HTERT RPE-1 (cell line): ENCODE results near the gene ZNF66.
"Not testable (repeated sequence)": the region's sequence is repeated elsewhere in the genome, so short reads cannot be mapped to it uniquely, and the experiment has no call there.

Source experiments
- in situ Hi-C: fragments of 300-500 bp; cut with MboI; formaldehyde crosslinking; loops from 4 replicates; pipeline ENCODE4 v1.14.3; 2020; ENCODE audit warnings: low sequenced_read_pairs

The ZNF66 gene

DNA sequence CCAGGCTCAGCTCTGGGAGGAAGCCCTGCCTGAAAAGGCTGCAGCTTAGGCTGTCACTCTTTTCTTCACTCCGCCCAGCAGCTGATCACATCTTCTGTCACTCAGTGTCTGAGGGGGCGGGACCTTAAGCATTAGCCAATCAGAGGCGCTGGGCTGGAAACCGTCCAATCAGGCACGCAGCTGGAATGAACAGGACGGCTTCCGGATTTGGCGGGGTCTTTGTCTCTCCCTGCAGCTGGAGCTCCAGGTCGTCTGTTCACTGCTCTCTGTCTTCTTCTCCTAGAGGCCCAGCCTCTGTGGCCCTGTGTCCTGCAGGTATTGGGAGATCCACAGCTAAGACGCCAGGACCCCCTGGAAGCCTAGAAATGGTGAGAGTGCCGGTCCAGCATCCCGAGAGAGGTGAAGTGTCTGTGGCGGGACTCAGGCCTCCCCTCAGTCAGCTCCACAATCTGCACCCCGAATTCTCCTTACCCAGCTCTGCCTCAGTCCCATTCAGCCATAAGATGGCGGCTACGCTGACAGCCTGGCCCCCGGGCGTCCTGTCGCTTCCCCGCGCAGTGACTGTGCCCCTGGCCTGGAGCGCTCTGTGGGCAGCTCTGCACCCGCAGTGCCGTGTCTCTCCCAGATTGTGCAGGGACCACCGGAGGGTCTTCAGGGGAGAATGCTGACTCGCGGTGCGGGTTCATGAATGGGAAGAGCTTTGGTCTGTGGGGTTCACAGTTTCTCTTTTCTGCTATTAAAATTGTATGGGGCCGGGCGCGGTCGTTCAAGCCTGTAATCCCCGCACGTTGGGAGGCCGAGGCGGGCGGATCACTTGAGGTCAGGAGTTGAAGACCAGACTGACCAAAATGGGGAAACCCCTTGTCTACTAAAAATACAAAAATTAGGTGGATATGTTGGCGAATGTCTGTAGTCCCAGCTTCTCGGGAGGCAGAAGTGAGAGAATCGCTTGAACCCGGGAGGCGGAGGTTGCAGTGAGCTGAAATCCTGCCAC, at the start of gene ZNF66:
Gene ZNF66, plus strand, starts transcription at position 222 of the 994 bp plus-strand sequence. Its CDS starts 144 bp downstream, at position 366.
- in situ Hi-C loops: no loop called here

DNA sequence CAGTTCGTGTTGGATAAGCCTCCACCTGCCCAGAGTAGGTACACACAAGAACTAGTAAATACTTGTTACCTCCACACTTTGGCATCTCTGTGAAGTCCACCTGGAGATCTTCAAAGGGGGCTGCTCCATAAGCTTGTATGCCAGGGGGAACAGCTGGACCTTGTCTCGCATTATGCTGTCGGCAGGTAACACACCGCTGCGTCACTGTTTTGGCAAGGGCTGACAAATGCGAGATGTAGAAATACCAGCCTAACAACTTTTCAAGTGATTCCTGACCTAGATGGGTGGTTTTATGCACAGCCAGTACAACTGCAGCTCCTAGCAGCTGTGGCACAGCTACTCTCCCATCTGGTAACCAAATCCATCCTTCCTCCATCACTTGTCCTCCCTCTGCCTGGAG, 25.9 kb upstream of the ZNF66 start:
- in situ Hi-C loops: not testable (repeated sequence)

DNA sequence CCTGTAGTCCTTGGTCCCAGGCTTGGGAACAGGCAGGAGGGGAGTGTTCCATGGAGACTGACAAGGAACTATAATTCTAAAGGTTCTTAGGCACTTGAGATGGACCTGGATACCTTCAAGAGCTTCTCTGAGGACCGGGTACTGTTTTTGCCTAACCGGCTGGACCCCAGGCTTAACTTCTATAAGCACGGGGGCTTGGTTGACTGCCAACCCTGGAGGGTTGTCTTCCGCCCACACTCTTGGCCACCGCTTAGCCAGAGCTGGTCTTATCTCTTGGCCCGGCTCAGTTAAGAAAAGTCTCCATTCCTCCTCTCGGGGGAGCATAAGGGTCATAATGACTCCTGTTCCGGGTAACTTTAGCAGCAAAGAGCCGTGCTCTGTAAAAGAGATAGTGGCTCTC, 23.8 kb upstream of the ZNF66 start:
- in situ Hi-C loops: not testable (repeated sequence)

DNA sequence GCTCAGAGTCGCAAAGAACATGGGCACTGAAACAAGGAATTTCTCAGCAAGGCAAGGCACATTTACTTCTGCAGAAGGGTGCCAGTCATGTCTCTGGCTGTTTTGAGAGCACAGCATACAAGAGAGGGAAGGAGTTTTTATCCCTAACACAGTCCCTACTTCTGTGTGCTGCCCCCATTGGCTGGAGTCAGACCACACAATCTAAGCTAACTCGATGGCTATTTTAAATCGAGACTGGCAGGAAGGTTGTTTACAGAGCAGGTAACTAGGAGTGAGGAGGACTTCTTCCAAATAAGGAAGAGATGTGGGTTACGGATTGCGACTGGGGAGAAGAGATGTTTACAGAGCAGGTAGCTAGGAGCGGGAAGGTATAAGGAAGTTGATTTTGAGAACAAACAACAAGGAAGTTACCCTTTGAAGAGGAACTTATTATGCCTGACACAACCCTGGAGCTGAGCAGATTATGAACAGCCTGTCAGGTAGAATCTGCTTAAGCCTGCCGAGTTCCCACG, 6.8 kb upstream of the ZNF66 start:
- in situ Hi-C loops: not testable (repeated sequence)

DNA sequence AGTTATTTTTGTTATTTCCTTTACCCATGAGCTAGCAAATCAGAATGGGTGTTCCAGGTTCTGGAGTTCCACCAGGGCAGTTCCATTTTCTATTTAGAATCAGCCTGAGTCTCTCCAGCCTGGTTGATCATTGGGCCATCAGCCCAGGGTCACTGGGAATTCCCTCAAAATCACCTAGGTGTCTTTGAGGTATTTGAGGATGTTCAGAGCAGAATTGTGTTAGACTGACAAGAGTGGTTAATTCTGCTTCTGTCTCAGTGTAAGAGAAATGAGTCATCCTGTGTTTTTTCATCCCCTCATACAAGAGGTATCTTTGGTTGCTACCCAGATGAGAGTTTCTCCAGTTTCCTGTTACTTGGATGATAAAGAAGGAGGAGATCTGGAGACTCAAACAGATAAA, 11.7 kb downstream of the ZNF66 start:
- in situ Hi-C loops: no loop called here

DNA sequence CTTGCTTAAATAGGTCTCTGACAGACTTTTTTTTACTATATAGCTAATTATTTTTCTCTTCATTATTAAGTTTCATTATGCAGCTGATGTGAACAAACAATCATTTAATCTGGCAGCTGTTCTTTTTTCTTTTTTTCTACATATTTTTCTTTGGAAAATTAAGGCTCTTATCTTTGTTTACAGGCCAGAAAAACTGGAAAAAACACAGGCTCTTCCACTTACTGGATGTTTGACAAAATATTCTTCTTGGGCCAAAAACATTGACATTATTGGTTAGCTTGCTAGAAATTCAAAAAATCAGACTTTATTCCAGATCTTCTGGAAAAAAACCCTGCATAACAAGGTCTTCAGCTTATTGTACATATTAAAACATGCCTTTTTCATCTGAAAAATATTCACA, 15.7 kb downstream of the ZNF66 start:
- in situ Hi-C loops: no loop called here

DNA sequence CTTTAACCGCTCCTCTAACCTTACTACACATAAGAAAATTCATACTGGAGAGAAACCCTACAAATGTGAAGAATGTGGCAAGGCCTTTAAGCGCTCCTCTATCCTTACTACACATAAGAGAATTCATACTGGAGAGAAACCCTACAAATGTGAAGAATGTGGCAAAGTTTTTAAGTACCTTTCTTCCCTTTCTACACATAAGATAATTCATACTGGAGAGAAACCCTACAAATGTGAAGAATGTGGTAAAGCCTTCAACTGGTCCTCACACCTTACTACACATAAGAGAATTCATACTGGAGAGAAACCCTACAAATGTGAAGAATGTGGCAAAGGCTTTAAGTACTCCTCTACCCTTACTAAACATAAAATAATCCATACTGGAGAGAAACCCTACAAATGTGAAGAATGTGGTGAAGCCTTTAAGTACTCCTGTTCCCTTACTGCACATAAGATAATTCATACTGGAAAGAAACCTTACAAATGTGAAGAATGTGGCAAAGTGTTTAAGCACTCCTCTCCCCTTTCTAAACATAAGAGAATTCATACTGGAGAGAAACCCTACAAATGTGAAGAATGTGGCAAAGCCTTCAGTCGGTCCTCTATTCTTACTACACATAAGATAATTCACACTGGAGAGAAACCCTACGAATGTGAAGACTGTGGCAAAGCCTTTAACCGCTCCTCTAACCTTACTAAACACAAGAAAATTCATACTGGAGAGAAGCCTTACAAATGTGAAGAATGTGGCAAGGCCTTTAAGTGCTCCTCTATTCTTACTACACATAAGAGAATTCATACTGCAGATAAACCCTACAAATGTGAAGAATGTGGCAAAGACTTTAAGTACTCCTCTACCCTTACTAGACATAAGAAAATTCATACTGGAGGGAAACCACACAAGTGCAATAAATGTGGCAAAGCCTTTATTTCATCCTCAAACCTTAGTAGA, 30.5 kb downstream of the ZNF66 start:
- in situ Hi-C loops: not testable (repeated sequence)

DNA sequence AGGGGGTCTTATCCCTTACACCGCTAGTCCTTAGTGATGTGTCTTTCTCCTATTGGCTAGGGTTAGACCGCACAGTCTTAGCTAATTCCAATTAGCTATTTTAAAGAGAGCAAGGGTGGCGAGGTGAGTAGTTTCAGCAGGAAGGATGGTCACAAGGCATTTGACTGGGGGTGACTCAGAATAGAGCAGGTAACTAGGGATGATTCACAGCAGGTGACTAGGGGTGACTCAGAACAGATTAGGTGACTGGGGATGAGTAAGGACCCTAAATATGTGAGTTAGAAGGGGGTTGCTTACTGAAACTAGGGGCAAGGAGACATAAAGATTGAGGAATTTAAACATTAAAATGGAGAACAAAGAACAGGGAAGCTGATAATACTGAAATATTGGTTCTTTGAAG, 64.3 kb downstream of the ZNF66 start:
- in situ Hi-C loops: no loop called here
